Osteocyte (in vitro differentiated cells): ENCODE results near the gene PLA2G2D. TPM values are rescaled to one million over a fixed set of nuclear protein-coding genes. Genes with fewer than 3 reads are reported as not detected.
A peak's percentile ranks its signal among the peaks of the same experiment; 100 is the strongest.

ENCODE experiments used
- DNase-seq: peaks from one replicate; pipeline ENCODE4 v3.0.0; 2021; ENCODE audit warnings: mixed read lengths; ENCODE audit not compliant: unreplicated experiment; ENCODE audit errors: extremely low spot score
- H3K27ac Mint-ChIP-seq: one replicate; pipeline ENCODE4 v1.8.0; 2021; ENCODE audit warnings: mild to moderate bottlenecking, mixed read lengths; ENCODE audit not compliant: unreplicated experiment
- H3K27me3 Mint-ChIP-seq: one replicate; pipeline ENCODE4 v1.8.0; 2021; ENCODE audit warnings: mixed read lengths; ENCODE audit not compliant: unreplicated experiment
- H3K36me3 Mint-ChIP-seq: one replicate; pipeline ENCODE4 v1.8.0; 2021; ENCODE audit warnings: mixed read lengths; ENCODE audit not compliant: unreplicated experiment
- H3K4me1 Mint-ChIP-seq: one replicate; pipeline ENCODE4 v1.8.0; 2021; ENCODE audit warnings: mixed read lengths; ENCODE audit not compliant: unreplicated experiment
- H3K4me3 Mint-ChIP-seq: one replicate; pipeline ENCODE4 v1.8.0; 2021; ENCODE audit warnings: mild to moderate bottlenecking, moderate library complexity, mixed read lengths; ENCODE audit not compliant: unreplicated experiment
- H3K9me3 Mint-ChIP-seq: one replicate; pipeline ENCODE4 v1.8.0; 2021; ENCODE audit warnings: mixed read lengths; ENCODE audit not compliant: unreplicated experiment
- CTCF ChIP-seq: fragments of 200-600 bp; sonication (generic); IDR thresholded peaks from 2 replicates; pipeline ENCODE4 v1.5.0; 2021; ENCODE audit warnings: antibody characterized with exemption, mild to moderate bottlenecking, moderate library complexity
- long read RNA-seq: library from polyadenylated mRNA; unstranded; transcript quantifications from one replicate; pipeline ENCODE4 v2.0.0, GENCODE V29; 2021
- total RNA-seq: library from RNA; stranded (reverse); gene quantifications from 2 replicates; pipeline ENCODE4 v1.2.1, GENCODE V29; 2021

Gene PLA2G2D, protein sequence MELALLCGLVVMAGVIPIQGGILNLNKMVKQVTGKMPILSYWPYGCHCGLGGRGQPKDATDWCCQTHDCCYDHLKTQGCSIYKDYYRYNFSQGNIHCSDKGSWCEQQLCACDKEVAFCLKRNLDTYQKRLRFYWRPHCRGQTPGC
- total RNA-seq: not detected in 2 replicates
- long read RNA-seq: 0 reads

GRCh38 chr1:20119347-20119746 is at the start of gene PLA2G2D:
Gene PLA2G2D (minus strand): TSS chr1:20119536. CDS start chr1:20119498, 38 bp downstream.
- H3K27me3 Mint-ChIP-seq: peaks cover 6% of the 10 kb centered on the region
- DNase-seq: no peak
- H3K4me3 Mint-ChIP-seq: no peak within 1 kb of the TSS
- TF ChIP-seq CTCF: no peak
- no peaks in the 10 kb centered on the region for H3K9me3 Mint-ChIP-seq
- H3K4me1 Mint-ChIP-seq: no peaks in the 10 kb centered on the region
- H3K27ac Mint-ChIP-seq: no peak within 1 kb of the TSS
- H3K36me3 Mint-ChIP-seq: no peaks in the 10 kb centered on the region

DNA sequence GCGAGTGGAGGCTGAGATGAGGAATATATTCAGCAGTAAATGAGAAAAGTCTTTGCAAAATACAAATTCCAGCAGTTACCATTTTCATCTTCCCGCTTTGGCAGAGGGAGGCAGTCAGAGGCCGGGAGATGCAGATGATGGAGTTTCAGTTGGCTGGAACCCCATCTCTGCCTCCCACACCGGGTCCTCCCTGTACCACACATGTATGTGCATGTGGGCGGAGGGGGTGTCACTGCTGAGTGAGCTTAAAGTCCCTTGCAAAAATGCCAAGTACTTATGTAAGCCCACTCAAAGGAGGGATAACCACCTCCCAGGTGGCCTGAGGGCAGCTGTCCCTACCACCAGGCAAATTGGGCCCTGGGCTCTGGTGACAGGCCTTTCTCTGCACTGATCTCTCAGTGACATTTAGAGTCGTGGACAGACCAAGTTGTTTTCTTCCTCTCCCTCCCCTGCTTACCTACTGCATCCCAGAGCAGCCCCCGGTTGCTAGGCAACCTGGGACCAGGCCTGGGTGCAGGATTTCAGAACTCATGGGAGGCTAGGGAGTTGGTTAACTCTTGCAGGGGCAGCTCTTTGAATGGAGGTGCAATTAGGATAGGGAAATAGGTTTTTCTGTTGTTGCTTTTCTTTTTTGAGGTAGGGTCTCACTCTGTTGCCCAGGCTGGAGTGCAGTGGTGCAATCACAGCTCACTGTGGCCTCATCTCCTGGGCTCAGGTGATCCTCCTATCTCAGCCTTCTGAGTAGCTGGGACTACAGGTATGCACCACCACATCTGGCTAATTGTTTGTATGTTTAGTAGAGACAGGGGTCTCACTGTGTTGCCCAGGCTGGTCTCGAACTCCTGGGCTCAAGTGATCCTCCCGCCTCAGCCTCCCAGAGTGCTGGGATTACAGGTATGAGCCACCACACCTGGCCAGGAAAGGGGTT is 49.5 kb upstream of the PLA2G2D start:
- no peaks in the 10 kb centered on the region for H3K4me1 Mint-ChIP-seq
- H3K4me3 Mint-ChIP-seq: no peak overlapping the region
- peaks cover 7% of the 10 kb centered on the region for H3K27me3 Mint-ChIP-seq
- no peak for TF ChIP-seq CTCF
- no peak for DNase-seq
- no peaks in the 10 kb centered on the region for H3K9me3 Mint-ChIP-seq
- H3K36me3 Mint-ChIP-seq: no peaks in the 10 kb centered on the region
- H3K27ac Mint-ChIP-seq: no peak overlapping the region

DNA sequence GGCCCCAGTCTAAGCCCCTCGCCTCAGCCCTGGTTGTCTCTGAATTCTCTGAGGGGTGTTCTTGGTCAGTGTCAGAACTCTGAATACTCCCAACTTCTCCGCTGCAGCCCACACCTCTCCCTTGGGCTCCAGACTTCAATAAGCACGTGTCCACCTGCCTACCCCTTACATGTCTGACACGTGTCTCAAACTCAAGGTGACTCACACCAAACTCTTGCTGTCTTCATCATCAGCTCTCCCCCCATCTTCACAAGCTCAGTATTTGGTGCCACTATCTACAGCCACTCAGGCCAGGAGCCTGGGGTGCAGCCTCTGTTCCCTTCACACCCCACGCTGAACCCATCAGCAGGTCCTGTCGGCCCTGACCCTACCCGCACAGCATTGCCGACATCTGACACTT is 47.8 kb upstream of the PLA2G2D start:
- Mint-ChIP-seq H3K27ac (no peak overlapping the region), H3K27me3 (peaks cover 7% of the 10 kb centered on the region), H3K36me3 (no peaks in the 10 kb centered on the region), H3K4me3 (no peak overlapping the region), H3K4me1 (no peaks in the 10 kb centered on the region), H3K9me3 (peaks cover 5% of the 10 kb centered on the region)
- no peak for DNase-seq
- no peak for TF ChIP-seq CTCF

DNA sequence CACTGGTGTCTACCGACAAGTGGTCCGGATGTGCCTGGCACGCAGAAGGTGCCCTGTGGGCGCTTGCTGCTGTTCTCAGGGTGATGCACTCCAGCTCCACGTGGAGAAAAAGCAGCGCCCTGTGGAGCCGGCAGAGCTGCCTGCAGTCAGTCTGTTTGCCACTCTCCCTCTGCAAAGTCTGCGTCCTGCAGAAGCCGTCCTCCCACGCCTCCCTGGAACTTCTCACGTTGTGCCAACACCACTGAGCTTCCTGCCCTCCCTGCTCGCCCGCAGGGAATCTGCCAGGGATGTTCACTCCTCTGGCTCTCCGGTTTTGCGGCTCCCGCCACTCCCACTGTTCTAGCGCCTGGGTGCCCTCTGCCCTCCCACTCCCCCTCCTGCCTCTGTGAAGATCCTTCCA is 46.7 kb upstream of the PLA2G2D start:
- H3K27ac Mint-ChIP-seq: no peak overlapping the region
- TF ChIP-seq CTCF: no peak
- H3K27me3 Mint-ChIP-seq: peaks cover 7% of the 10 kb centered on the region

GRCh38 chr1:20165522-20165951 is 46.2 kb upstream of the PLA2G2D start:
- peaks cover 7% of the 10 kb centered on the region for H3K27me3 Mint-ChIP-seq
- H3K36me3 Mint-ChIP-seq: no peaks in the 10 kb centered on the region
- peaks cover 5% of the 10 kb centered on the region for H3K9me3 Mint-ChIP-seq
- H3K4me1 Mint-ChIP-seq: no peaks in the 10 kb centered on the region
- H3K4me3 Mint-ChIP-seq: no peak overlapping the region
- no peak overlapping the region for H3K27ac Mint-ChIP-seq
- no peak for DNase-seq
- peak; percentile 15 for TF ChIP-seq CTCF

More for the DNA sequence above, 46.7 kb upstream of the PLA2G2D start:
- Mint-ChIP-seq H3K4me3 (no peak overlapping the region), H3K4me1 (no peaks in the 10 kb centered on the region), H3K9me3 (peaks cover 5% of the 10 kb centered on the region), H3K36me3 (no peaks in the 10 kb centered on the region)
- no peak for DNase-seq
